Adipose tissue (tissue), 3 donors: ENCODE results near the gene PLPPR2. TPM values are rescaled to one million over a fixed set of nuclear protein-coding genes. Genes with fewer than 3 reads are reported as not detected.
"Not testable (repeated sequence)": the region's sequence is repeated elsewhere in the genome, so short reads cannot be mapped to it uniquely, and the experiment has no call there.

ENCODE experiments used
- H3K27ac ChIP-seq: one replicate; pipeline ENCODE4 v1.5.1; 2013; ENCODE audit warnings: low read depth, low read length
- WGBS, 3 donors: extraction: QIAGEN DNeasy Blood & Tissue Kit; methylation state at CpG; one replicate each; pipeline ENCODE4 v1.1.7; 2013; 5-methylcytosine and 5-hydroxymethylcytosine counted together
- polyA plus RNA-seq, 3 donors: library from polyadenylated mRNA; stranded (reverse); fragments of 200-250 nt; gene quantifications; one replicate each; pipeline ENCODE4 v1.2.3, GENCODE V29; 2013
- donor health status: healthy with polysubstance abuse.
- donor health status: Bipolar disorder and iron deficiency.
- donor health status: healthy.

The PLPPR2 gene
- polyA plus RNA-seq, 3 donors = 5.9 to 18.3 (median 17.9) TPM

DNA sequence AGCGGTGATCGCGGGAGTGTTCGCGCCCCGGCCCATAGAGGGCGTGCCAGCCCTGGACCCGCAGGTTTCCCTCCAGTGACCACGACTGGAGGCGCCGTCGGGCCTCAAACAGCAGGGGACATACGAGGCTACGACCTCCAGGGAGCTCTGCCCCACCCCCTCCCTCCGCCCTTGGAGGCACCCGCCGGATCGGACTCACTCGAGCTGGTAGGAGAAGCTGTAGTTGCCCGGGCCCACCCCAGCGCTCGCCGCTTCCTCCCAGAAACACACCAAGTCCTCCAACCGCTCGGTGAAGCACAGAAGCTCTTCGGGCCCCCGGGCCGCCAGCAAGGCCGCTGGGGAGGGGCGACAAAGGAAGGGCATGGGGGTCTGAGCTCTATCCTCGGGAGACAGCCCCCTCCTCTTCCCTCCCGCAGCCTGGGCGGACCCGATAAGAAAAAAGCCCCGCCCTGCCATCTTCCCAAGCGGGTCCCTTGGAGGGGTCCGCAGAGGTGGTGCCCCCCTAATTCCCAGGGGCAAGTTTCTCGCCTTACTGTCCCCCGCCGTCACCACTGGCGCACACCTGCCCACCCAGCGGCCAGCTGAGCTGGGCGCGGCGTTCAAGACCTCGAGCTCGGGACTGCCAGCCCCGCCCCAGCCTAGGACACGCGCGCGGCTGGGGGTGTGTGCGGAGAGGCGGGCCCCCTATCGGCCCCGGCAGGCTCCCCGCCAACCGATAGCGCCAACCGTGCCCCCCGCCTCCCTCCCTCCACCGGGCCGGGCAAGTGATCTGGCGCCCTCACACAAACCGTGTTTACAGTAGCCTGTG is 27.9 kb downstream of the PLPPR2 start:
- WGBS, 3 donors = 0 to 1% (median 1%) methylated on average over 53 to 65 of the region's 65 CpGs
- H3K27ac ChIP-seq = no peak overlapping the region

DNA sequence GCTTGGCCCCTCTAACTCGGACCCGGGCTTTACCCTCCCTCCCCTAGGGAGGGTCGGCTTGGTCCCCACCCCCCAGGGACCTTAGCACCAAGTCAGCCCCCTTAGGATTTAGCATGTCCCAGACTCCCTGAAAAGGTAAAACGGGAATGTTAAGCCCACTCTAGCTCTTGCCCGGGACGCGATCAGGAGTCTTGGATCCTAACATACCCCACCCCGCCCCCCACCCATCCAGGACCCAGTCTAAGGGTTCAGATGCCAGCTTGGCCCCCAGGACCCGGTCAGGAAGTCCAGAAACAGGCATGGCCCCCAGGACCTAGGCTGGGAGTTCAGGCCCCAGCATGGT is 28.4 kb downstream of the PLPPR2 start:
- WGBS, 3 donors = 0 to 4% (median 3%) methylated on average over 9 of the region's 9 CpGs
- H3K27ac ChIP-seq = no peak overlapping the region

DNA sequence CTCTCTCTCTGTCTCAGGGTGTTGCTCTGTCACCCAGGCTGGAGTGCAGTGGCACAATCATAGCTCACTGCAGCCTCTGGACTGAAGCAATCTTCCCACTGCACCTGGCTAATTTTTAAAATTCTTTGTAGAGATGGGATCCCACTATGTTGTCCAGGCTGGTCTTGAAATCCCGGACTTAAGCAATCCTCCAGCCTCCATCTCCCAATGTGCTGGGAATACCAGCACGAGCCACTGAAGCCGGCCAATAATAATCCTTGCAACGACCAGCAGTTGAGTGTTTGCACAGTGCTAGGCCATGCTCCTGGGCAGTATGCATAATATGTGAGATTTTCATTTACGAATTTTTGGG is 29.5 kb downstream of the PLPPR2 start:
- 76 to 89% (median 83%) methylated on average over 5 of the region's 5 CpGs for WGBS, 3 donors

DNA sequence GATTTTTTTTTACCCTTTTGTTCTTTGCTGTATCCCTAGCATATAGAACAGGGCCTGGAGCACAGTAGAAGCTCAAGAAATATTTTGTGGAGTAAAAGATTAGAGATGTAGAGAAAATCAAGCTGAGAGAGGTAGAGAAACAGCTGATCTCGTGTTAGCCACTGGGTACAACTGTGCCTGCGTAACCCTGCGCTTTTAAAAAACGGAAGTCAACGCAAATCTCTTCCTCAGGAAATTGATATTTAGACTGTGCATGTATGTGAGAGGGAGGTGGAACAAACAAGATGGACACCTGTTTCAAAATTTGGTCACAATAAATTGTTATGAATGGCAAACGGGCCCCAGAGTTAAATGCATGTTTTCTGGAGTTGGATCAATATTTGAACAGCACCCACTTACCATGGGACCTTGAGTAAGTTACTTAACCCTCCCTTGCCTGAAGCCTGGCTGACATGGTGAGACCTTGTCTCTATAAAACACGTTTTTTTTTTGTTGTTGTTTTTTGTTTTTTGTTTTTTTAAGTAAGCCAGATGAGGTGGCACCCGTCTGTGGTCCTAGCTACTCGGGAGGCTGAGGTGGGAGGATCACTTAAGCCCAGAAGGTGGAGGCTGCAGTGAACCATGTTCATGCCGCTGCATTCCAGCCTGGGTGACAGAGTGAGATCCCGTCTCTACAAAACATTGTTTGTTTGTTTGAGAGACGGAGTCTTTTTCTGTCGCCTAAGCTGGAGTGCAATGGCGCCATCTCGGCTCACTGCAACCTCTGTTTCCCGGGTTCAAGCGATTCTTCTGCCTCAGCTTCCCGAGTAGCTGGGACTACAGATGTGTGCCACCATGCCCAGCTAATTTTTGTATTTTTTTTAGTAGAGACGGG is 32.2 kb downstream of the PLPPR2 start:
- no peak overlapping the region for H3K27ac ChIP-seq
- 66 to 70% (median 70%) methylated on average over 19 of the region's 19 CpGs for WGBS, 3 donors

More for the DNA sequence above, 29.5 kb downstream of the PLPPR2 start:
- no peak overlapping the region for H3K27ac ChIP-seq

DNA sequence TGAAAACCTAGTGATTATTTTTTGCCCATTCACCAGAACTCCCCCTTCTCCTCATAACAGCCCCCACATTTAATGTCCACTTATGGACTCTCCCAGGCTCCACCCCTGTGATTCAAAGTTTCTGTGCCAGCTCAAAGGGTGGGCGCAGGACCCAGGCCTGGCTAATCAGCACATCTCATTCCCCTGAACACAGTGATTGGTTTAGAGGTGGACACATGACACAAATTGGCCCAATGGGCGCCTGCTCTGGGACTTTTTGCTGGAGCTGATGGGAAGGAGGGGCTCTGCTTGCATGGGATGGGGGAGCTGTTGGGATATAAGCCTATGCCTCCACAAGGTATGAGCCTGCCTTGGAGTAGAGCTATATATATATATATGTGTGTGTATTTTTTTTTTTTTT is 35.1 kb downstream of the PLPPR2 start:
- 93 to 96% (median 93%) methylated on average over 2 of the region's 2 CpGs for WGBS, 3 donors

DNA sequence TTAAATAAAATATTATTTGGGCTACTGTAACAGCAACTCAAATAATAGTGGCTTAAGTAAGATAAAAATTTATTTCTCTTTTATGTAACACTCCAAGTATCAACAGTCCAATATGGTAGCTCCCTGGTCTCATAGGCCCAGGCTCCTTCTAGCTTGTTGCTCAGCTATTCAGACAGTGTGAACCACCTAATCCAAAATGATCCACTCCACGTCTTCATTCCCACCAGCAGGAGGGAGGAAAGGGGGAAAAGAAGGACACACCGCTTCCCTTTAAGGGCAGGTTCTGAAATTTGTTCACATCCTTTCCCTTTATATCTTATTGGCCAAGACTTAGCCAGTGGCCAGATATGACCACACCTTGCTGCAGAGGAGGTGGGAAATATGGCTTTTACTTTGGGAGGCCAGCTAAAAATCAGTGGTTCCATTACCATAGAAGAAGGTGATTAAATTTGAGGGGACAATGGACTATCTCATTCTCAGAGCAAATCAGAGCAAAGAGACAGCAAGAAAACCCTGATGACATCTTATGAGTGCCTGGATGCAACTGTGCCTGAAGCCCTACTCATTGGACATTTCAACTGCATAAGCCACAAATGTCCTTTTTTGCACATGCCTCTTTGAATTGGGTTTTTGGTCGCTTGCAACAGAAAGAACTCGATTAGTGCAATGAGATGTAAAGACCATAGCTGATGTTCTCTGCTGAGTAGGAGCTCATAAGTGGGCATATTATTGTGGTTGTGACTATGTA is 35.9 kb downstream of the PLPPR2 start:
- 74 to 86% (median 79%) methylated on average over 4 of the region's 4 CpGs for whole genome bisulfite sequencing, 3 donors
- no peak overlapping the region for H3K27ac ChIP-seq

More for the DNA sequence above, 35.1 kb downstream of the PLPPR2 start:
- no peak overlapping the region for H3K27ac ChIP-seq

DNA sequence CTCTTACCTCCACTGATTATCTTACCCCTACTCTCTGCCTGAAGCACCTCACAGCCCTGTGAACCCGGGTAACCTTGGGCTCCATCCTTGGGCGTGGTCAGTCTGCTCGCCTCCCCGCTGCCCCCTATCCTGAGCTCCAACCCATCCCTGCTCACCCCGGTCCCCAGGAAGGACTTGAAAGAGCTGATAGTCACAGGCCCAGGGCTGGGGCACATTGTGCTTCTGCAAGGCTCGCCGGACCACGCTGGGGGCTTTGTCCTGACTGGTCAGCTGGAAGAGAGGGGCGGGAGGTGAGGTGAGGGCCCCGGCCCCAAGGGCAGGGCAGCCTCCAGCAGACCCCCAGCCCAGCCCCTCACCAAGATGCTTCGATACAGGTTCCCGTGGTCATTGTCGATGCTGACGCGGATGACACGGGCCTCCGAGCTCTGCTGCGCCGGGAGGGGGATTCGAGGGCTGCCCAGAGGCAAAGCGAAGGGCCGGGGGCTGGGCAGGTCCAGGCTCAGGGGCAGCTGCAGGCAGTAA is 41.9 kb downstream of the PLPPR2 start:
- WGBS, 3 donors = 90 to 92% (median 90%) methylated on average over 22 of the region's 22 CpGs
- H3K27ac ChIP-seq = no peak overlapping the region

DNA sequence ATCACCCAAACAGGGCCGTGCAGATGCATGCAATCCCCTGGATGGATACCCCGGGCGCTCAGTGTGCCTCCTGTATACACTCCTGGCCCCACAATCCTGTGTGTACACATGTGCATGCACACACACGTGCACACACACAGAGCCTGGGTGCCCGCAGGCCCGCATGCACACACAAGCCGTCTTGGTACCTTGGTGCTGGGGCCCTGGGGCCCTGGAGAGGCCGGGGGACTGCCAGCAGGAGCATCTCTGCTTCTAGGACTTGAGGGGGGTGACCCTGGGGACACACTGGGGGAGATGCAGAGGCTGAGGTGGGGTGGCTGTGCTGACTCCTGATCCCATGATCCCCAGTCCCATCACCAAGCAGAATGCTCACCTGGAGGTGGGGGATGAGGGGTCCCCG is 44.4 kb downstream of the PLPPR2 start:
- WGBS, 3 donors = 90 to 96% (median 93%) methylated on average over 9 of the region's 9 CpGs
- H3K27ac ChIP-seq = no peak overlapping the region

DNA sequence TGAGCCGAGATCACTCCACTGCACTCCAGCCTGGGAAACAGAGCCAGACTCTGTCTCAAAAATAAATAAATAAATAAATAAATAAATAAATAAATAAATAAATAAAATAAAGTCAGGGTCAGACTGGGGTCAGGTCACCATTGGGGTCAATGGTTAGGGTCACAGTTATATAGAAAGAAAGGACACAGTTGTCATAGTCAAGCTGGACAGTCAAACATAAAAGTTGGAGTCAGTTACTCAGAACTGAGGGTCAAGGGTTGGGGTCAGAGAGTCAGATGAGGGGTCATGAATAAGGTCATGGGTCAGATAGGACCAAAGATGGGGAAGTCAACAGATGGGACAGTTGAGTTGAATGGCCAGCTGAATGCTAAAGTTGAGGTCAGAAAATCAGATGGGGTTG is 45.6 kb downstream of the PLPPR2 start:
- WGBS, 3 donors = 74 to 89% (median 79%) methylated on average over 1 of the region's 1 CpG
- H3K27ac ChIP-seq = no peak overlapping the region

DNA sequence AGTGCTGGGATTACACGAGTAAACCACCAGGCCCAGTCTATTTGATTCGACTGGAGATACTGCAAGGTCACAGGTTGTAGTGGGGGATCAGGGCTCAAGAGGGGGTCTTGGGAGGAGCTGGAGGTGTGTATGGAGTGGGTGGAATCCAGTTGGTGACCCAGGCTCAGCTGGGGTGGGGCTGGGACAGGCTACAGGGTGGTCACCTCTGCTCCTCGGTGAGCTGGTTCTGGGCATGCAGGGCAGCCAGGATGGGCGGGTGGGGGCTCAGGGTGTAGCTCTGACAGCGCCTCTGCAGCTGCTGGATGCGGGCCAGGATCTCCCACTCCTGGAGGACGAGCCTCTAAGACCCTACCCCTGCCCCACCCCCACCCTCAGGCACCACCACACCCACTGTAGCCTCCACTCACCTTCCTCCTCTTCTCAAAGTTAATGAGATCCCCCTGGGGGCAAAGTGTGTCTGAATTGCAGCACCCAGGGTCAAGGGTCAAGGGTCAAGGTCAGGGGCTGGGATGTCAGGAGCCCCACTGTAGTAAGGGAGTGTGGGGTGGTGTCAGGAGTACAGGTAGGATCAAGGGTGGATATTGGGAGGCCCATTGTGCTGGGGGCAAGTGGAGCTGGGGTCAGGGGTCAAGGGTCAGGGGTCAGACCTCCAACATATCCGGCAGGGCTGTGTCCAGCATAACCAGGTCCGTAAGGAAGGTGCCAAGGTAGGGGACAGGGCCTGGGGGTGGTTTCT is 46.7 kb downstream of the PLPPR2 start:
- 82 to 89% (median 84%) methylated on average over 8 to 9 of the region's 9 CpGs for WGBS, 3 donors
- no peak overlapping the region for H3K27ac ChIP-seq

DNA sequence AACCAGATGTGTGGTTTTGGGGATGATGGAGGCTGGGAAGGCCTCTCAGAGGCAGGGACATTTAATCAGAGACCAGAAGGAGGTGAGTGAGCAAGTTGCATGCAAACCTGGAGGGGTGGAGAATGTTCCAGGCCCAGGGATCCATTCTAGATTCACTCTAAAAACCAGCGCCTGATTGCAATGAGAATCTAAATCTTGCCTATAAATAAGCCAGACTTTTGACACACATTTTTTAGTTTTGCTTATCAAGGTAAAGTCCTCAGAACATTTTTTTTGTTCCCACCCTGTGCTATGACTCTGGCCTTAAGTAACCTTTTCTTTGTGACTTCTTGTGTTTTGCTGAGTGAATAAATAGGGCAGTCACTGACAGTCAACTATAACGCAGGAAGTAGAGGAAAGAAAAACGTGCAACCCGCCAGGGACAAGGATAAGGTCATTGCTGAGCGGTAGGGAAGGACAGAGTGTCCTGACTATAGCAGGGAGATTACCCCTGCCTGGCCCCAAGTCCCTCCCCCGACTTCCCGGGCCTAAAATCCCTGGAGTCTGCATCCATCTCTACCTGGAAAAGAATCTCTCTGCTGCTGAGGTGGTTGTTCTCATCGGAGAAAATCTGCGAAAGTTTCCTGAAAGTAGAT is 49.5 kb downstream of the PLPPR2 start:
- WGBS, 3 donors = 49 to 72% (median 62%) methylated on average over 9 of the region's 9 CpGs
- H3K27ac ChIP-seq = no peak overlapping the region

DNA sequence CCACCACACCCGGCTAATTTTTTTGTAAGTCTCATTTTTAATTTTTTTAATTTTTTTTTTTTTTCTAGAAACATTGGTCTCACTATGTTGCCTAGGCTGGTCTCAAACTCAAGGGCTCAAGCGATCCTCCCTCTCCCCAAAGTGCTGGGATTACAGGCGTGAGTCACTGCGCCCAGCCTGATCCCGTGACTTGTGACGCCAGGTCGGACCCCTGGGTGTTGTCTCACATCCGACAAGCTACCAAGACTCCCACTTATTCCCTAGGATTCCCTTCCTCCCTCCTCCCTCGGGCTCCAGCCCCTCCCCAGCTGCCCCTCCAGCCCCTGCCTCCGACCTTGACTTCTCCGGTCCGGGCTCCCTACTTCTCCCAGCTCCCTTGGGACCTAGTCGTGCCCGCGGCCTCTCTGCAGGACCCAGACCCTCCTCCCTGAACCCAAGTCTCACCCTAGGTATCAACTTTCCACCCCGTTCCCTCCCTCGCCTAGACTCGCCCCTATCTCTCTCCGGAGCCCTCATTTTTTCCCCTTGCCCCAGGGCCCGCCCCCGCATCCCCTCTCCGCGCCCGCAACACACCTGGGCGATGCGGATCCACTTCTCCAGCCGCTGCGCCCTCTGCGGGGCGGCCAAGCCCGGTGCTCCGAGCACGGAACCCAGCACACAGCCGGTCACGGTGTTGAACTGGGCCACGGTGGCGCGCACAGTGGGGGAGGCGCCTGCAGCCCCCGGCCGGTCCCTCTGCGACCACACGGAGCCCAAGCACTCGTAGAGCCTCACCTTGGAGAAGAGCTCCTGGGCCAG is 50.8 kb downstream of the PLPPR2 start:
- 32 to 72% (median 40%) methylated on average over 44 of the region's 44 CpGs for WGBS, 3 donors
- H3K27ac ChIP-seq = no peak overlapping the region

DNA sequence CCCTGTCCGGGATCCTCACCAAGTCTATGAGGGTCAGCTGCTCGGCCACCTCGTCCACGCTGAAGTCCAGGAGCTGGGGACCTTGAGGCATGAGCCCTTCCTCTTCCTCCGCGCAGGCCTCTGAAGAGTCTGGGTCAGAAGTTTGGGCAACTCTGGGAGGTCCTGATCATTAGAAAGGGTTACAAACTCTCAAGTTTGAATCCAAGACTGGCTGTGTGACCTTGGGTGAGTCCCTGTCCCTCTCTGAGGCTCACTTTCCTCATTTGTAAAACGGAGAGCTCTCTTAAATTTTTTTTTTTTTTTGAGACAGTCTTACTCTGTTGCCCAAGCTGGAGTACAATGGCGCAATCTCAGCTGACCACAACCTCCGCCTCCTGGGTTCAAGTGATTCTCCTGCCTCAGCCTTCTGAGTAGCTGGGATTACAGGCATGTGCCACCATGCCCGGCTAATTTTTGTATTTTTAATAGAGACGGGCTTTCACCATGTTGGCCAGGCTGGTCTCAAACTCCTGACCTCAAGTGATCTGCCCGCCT is 51.5 kb downstream of the PLPPR2 start:
- 71 to 88% (median 73%) methylated on average over 12 of the region's 12 CpGs for WGBS, 3 donors
- not testable (repeated sequence) for H3K27ac ChIP-seq

DNA sequence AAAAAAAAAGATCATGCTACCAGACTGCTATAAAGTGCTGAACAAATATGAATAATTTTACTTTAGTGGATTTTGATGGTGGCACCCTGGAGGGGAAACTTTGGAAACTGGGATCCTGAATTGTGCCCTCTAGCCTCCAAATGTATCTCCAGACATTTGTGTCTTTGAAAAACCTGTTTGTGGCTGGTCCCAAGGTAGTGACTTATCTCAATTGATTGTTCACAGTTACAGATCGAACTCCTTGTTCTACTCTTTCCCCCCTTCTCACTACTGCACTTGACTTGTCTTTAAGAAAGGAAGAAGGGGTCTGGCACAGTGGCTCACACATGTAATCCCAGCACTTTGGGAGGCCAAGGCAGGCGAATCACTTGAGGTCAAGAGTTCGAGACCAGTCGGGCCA is 53.4 kb downstream of the PLPPR2 start:
- WGBS, 3 donors = 84 to 99% (median 90%) methylated on average over 4 of the region's 4 CpGs
- no peak overlapping the region for H3K27ac ChIP-seq

DNA sequence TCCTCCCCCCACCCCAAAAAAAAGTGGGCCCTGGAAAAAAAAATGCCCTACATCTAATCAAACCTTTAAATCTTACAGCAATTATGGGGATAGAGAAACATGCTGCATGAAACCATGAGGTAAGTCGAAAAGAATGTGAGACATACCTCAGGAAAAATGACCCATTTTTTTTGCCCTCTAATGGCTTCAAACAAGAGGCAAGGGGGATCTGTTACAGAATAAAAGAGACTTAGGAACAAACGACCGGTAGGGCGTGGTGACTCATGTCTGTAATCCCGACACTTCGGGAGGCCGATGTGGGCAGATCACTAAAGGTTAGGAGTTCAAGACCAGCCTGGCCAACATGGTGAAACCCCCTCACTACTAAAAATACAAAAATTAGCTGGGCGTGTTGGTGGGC is 55.5 kb downstream of the PLPPR2 start:
- H3K27ac ChIP-seq = no peak overlapping the region
- WGBS, 3 donors = 73% methylated on average over 8 of the region's 8 CpGs

DNA sequence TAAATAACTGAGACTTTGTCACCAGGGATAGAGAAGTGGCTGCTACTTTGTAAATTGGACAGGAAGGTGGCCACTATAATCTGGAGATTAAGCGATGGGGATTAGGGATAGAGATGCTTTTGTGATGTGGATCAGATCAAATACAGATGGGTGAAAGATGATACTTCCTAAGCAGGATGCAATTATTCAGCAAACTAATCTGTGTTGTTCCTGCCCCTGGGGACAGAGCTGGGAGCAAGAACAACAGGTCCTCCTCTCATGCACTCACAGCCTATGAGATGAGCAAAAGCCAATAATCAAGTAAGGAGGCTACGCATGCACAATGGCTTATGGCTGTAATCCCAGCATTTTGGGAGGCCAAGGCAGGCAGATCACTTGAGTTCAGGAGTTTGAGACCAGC is 59.3 kb downstream of the PLPPR2 start:
- H3K27ac ChIP-seq = no peak overlapping the region
- 83 to 95% (median 88%) methylated on average over 2 of the region's 2 CpGs for WGBS, 3 donors
